COLO829 (cell line): Measurements from ENCODE around the gene ZNF565.
"Not testable (repeated sequence)": the region's sequence is repeated elsewhere in the genome, so short reads cannot be mapped to it uniquely, and the experiment has no call there.

ENCODE experiments used
- DNase-seq: peaks from one replicate; pipeline ENCODE4 v3.0.0; 2012; ENCODE audit warnings: low spot score

The ZNF565 gene

DNA sequence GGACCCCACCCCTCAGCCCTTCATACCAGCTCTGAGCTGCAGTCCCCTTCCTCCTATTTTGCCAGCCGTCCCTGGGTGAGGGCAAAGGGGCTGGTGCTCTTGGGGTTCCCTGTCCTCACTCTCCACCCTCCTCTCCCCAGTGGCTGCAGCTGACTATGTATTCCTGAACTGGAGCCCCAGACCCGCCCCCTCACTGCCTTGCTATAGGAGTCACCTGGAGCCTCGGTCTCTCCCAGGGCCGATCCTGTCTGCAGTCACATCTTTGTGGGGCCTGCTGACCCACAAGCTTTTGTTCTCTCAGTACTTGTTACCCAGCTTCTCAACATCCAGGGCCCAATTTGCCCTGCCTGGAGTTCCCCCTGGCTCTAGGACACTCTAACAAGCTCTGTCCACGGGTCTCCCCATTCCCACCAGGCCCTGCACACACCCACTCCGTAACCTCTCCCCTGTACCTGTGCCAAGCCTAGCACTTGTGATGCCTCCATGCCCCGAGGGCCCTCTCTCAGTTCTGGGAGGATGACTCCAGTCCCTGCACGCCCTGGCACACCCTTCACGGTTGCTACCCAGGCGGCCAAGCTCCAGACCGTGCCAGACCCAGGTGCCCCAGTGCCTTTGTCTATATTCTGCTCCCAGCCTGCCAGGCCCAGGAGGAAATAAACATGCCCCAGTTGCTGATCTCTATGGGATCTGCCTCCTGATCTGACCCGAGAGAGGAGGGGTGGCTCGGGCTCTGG, 64.6 kb downstream of the ZNF565 start:
- DNase-seq: no peak

DNA sequence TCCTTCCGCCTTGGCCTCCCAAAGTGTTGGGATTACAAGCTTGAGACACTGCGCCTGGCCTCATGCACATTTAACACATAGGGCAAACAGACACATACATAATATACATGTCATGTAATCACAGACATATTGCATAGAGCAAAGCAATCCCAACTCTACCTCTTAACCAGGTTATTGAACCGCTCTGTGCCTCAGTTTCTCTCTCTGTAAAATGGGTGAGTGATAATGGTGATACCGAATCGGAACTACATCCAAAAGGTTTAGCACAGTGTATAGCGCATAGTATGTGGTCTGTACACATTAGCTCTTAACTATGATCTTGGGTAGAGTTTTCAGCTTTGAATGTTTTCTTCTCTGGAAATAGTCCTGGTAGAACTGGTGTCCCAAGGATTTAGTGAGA, 69.8 kb downstream of the ZNF565 start:
- DNase-seq: no peak

DNA sequence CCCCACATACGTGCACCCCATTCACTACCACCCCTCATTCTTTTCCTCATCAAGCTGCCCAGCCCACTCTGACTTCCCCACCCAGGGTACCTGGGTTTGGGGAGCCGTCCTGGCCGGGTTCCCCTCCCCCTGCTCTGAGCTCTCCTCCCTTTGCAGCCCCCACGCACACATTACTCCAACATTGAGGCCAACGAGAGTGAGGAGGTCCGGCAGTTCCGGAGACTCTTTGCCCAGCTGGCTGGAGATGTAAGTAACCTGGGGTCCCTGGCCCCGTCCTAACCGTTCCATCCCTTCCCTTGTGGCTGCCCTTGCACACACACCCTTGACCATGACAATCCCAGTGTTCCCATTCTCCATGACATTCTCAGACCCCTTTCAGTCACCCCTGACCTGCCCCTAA, 72.0 kb downstream of the ZNF565 start:
- DNase-seq: no peak

DNA sequence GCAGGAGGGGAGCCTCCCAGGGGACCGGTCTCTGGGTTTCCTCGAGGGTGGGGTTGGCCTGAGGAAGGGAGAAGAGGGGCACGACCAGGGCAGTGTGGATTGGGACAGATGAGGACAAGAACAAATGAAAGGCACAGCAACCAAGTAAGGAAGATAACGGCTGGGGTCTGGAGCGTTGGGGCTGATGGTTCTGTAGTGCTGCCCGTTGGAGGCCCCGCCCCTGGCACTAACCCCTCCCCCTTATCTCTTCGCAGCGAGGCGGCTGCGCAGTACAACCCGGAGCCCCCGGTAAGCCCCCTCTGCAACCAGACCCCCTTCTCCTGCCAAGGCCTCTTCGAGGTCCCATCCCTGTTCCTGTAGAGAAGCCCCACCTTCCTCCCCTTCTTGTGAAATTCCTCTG, 72.4 kb downstream of the ZNF565 start:
- no peak for DNase-seq

DNA sequence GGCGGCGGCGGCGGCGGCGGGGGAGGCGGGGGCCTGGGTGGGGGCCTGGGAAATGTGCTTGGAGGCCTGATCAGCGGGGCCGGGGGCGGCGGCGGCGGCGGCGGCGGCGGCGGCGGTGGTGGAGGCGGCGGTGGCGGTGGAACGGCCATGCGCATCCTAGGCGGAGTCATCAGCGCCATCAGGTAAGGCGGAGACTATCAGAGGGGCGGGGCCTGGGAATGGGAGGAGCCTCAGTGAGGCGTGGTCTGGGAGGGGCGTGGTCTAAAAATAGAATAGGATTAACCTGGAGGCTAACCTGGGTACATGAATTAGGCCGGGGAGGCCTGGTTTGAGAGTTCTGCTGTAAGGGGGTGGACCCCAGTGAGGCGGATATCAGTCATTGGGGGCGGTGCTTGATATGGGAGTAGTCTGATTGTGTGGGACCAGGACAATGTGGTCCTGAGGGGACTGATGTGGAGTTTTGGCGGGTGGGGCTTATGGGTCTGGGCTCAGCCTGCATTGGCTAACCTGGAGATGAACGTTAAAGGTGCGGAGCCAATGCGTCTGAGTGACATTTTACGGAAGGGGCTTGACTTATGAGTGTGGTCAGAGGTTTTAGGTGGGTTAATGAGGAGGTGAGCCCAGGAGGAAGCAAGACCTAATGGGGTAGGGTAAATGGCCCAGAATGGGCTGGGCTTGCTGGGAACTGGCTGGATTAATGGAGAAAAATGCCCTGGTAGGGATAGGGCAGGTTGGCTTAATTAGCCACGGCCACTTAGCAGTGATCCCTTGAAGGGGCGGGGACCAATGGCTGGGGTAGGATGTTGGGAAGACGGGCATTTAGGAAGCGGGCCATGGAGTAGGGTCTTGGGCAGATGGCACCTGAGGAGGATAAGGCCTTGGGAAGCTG, 73.2 kb downstream of the ZNF565 start:
- DNase-seq: peak; percentile 93

DNA sequence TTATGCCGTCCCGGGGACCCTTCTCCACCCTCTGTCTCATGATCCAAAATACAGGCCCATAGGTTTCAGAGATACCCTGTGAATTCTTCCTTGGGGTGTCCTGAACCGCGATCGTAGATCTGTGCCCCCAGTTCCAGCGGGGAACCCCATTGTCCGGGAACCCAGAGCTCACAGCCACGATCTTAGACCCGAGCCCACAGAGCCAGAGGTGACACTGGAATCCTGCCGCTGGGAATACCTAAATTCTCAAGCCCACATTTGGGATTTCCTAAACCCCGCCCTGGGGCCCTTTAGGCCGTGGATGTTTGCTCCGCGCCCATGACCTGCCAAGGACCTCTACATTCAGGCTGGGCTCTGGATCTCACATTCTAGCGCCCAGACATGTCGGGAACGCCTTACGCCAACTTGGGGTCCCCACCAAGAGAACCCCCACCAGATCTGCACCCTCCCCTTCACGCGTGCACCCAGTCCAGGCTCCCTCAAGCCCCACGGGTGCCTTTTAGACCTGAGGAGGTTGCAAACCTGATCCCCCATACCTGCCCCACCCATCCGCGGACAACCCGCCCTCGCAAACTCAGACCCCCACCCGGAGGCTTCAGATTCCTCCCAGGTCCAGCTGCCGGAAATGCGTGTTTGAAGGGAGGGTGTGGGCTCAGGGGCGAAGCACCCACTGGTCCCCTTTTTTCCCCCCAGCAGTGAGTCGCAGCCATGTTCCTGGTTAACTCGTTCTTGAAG, 74.0 kb downstream of the ZNF565 start:
- peak; percentile 24 for DNase-seq

DNA sequence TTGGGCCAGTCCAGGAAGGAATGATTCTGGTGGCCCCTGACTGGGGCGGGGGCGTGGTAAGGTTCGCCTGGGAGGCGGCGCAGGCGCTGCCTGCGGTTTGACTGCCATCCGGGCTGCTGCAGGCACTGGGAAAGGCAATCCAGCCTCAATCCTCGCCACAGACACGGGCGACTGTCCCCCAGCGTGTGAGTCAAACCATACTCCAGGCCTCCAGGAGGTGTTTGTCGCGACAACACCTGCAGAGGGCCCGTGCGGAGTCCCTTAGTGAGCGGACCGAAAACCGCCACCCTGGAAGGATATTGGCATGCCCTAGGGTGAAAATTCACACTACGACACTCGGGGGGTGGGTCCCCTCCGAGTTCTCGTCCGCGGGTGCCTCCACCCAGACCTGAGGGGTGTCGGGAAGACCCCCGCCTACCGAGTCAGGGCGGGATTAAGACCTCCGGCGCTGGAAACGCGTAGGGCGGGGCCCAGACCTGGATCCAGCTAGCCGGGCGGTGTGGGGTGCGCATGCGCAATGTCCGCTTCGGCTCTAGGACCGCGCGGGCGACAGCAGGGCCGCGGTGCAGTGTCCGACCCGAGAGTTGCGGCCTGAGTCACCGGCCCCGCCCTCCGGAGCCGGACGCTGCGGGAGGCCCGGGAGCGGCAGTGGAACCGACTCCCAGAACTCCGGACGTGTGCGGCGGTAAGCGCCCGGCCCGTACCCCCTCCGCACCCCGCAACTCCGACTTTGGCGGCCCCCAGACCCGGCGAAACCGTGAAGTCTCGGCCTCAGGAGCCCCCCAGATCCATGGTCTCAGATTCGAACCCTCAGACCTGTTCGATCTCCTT, 74.8 kb downstream of the ZNF565 start, which contains the start of gene CAPNS1:
Gene CAPNS1, plus strand, starts transcription at position 594 of the 831 bp plus-strand sequence. CDS start 946 bp downstream, outside the sequence.
- peak; percentile 92 for DNase-seq

DNA sequence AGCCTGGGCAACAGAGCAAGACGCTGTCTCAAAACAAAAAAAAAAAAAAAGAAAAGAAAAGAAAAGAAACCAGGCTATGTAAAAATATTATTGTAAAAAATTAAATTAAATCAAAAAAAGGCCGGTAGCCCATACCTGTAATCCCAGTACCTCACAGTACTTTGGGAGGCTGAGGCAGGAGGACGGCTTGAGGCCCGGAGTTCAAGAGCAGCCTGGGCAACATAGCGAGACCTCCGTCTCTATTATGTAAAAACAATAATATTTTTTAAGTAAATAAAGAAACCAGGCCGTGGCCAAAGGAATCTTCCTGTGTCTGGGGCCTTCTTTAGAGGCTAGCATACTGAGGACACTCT, 75.4 kb downstream of the ZNF565 start:
- no peak for DNase-seq

DNA sequence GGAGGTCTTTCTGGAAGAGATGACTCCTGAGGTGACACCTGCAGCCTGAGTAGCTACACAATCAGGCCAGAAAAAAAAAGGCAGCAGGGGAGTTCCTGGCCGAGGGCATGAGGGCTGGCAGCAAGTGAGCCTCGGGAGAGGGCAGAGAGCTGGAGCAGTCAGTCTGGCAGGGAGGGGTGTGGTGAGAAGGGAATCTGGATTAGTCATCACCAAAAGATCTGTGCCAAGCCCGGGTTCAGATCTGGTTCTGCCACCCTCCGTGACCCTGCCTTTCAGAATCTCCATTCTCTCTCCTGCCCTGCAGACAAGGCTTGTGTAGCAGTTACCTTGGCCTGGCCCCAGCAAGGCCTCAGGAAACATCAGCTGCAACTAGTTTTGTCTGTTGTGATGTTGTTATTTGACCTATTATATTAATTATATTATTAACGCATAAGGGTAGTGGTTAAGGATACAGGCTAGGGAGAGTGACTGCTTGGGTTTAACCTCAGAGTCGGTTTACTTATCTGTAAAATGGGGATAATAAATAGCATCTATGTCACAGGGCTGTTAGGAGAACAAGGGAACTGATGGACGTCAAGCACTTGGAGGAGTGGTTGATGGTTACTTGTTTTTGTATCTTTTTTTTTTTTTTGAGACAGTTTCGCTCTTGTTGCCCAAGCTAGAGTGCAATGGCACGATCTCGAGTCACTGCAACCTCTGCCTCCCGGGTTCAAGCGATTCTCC, 77.3 kb downstream of the ZNF565 start:
- peak; percentile 67 for DNase-seq

DNA sequence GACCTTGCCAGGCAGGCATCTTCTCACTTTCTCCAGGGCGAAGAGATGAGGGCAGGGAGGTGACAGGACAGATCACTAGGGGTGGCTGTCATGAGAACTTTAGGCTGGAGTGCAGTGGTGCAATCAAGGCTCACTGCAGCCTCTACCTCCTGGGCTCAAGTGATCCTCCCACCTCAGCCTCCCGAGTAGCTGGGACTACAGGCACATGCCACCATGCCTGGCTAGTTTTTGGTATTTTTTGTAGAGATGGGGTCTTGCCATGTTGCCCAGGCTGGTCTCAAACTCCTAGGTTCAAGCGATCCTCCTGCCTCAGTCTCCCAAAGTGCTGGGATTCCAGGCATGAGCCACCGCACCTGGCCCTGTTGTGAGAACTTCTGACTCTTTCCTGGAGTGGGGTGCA, 79.6 kb downstream of the ZNF565 start:
- DNase-seq: not testable (repeated sequence)
